Measurements from ENCODE around the gene ECE1.

The ECE1 gene

DNA sequence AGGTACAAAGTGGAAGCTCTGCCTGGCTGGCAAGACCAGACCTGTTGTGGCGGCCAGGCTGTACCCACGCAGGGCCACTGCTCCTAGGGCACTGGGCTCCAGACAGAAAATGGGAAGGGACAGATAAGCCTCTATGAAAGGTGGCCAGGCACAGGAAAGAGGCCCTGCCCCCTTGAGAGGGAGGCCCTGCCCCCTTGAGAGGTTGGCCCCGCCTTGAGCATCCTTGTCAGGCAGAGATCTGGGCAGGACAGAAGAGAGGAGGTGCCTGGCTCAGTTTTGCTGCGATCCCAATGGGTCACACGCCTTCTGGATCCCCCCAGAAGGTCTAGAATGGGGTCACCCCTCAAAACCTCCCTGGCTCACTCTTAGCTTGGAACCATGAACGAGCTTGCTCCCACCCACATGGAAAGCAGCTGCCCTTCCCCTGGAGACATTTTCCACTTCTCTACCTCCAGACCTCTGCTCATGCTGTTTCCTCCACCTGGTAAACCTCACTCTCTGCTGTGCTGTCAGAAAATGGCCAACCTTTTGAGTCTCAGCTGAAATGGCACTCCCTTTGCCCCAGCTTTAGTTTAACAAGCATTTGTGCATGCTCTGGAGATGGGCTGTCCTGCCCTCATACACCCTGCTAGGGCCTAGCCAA lies 17.5 kb upstream of the ECE1 start:
- DNase-seq: no peak

- DNase-seq: no peak
These were observed 16.9 kb upstream of the ECE1 start for GRCh38 chr1:21307210-21307609.

- no peak for DNase-seq
These were observed 15.6 kb upstream of the ECE1 start for GRCh38 chr1:21305900-21306189.

DNA sequence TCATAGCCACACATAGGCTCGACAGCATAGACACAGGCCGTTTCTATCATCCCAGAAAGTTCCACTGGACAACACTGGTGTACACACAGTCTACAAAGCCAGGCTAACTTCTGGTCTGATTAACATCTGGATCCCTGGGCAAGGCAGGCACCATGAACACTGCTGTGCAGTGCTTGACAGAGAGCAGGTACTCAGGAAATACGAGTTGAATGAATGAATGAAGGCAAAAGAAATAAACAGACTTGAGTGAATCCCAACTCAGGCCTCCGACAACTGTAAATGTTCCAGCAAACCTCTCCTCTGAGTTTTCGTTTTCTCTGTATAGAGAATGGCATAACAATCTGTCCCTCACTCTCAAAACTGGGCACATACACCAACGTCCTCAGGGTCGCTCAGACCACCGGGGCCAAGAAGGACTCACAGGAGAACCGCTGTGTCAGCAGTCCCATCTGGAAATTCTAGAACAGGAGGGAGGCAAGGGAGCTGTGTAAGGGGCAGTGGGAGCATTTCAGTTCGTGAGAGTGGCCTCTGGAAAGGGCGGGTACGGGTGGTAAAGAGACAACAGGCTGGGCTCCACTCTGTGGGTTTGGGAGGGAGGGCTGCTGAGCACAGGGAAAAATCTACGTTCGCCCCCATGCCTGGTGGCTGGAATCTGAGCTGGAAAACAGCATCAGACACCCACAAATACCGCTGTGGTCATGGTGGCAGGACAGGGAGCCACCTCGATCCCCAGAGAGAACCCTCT lies 15.1 kb upstream of the ECE1 start:
- no peak for DNase-seq

DNA sequence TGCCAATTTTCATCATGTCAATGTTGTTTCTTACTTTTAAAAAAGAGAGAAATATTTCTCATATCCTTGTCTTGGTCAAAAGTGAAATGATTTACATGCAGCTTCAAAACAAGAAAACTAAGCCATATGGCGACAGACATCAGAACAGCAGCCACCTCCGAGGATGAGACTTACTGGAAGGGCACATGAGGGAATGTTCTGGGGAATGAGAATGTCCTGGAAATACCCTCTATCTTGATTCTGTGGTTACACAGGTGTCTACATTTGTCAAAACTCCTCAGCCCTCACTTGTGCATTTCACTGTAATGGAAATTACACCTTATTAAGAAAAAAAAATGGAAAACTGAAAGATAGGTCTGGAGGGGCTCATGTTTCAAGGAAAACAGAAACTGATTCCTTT lies 14.2 kb upstream of the ECE1 start:
- no peak for DNase-seq

- DNase-seq: no peak
These were observed 12.8 kb upstream of the ECE1 start for GRCh38 chr1:21302747-21303715.

DNA sequence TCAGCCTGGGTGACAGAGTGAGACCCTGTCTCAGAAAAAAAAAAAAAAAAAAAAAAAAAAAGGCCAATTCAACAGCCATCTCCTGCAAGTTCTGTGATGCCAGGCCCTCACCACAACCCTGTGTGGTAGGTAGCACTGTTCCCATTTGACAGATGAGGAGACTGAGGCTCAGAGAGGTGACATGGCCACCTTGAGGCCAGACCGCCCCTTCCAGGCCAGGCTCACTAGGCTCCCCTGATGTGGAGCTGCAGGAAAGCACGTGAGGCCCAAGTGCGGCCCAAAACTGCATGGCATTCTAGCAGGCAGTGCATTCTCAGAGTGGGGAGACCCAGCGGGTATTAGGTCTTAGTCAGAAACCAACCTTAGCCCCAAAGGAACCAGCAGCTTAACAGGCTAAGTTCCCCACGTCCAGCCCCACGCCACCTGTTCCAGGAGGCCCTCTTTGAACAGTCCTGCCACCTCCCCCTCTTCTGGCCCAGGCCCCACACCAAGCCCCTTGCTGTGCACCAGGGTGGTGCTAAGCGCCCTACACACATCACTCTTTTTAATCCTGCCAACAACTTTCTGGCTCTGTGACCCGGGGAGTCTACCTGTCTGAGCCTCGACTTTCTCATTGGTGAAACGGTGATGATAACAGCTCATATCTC lies 11.7 kb upstream of the ECE1 start:
- DNase-seq: no peak

- DNase-seq: no peak
These were observed 10.5 kb upstream of the ECE1 start for GRCh38 chr1:21300774-21301173.

- no peak for DNase-seq
These were observed 9.6 kb upstream of the ECE1 start for GRCh38 chr1:21299780-21300395.

DNA sequence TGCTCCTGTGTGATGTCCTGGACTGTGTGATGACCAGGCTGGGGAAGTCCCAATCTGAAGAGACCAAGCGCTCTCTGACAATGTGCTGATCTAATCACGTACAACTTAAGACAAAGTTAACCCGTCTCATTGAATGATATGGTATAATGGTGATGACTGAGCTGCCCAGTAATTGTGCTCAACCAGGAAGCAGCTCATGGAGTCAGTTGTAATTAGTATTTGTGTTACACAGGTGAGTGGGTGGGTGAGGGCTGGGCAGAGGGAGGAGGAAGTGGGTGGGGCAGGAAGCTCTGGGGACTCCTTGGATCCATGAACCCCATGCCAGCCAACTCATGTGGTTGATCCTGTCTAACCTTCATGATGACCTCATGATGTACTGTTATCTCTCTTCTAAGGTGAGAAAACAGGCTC lies 8.7 kb upstream of the ECE1 start:
- no peak for DNase-seq

DNA sequence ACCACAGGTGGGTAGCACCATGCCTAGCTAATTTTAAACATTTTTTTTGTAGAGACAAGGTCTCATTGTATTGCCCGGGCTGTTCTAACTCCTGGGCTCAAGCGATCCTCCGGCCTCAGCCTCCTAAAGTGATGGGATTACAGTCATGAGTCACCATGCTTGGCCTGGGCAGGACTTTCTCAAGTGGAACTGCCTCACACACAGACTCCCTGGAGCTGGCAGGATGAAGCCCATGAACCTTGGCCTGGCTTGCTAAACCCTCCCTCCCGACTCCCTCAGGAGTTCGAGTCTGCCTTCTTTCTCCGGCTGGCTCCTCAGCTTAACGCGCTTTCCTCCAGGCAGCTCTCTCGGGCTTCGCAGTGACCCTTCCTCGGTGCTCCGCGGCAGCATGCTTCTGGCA lies 7.7 kb upstream of the ECE1 start:
- no peak for DNase-seq

- no peak for DNase-seq
These were observed 6.5 kb upstream of the ECE1 start for GRCh38 chr1:21296509-21297354.

- DNase-seq: no peak
These were observed 5.3 kb upstream of the ECE1 start for GRCh38 chr1:21295545-21295944.

- no peak for DNase-seq
These were observed 4.7 kb upstream of the ECE1 start for GRCh38 chr1:21295002-21295401.

DNA sequence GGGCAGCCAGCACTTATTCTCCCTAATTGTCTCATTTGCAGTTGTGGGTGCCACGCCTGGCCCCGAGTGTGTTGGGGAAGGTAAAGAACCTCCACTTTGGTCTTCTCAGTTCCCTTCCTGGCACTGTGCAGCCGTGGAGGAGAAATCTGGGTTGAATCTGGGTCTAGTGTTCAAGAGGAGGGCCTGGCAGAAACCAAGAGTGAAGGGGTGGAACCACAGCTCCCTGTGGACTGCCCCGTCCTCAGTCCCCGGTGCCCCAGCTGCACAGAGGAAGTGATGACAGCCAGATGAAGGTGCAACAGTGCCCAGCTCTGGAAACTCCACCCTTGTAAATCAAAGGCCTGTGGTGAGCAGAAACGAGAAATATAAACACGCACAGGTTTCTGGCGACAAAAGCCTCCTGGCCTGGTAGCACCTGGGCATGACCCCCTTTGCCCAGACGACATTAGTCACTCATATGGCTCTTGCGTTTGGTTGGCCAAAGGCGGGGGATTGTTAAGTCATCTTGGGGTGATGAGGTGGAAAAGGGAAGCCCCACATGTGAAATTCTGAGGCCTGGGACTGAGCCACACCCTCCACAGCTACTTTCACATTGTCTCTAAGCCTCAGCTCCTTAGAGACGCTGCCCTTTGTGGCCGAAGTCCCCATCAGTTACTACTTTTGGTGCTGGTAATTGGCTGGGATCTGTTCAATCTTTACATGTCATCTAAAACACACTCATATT lies 4.2 kb upstream of the ECE1 start:
- DNase-seq: peak; percentile 66

DNA sequence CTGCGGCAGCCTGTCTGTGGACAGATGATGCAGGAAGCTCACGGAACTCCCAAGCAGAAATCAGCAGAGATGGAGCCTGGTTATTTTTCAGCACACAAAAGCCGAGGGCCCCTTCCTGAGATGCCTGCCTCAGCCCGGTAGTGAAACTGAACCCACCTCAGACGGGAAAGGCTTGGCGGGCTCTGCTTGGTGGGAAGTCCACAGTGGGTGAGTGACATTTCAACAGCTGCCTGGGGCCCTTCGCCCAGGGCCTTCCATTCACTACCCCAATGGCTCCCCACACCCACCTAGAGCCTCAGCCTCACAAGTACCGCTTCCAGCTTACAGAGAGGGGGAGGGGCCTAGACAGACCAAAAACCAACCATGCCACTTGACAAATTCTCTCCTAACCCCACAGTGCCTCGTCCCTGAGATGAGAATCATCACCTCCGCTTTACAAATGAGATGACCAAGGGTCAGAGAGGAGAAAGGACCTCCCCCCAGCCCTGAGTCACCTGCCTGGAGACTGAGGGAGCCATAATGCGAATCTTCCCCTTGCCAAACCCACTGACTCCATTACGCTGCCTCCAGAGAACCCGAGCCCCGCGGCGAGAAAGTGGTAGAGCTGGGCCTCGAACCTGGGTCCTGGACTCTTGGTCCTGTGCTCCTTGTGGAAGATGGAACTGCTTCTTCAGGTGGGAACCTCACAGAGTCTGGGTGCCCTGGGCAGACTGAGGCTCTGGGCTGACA lies 3.4 kb upstream of the ECE1 start:
- DNase-seq: peak; percentile 46

DNA sequence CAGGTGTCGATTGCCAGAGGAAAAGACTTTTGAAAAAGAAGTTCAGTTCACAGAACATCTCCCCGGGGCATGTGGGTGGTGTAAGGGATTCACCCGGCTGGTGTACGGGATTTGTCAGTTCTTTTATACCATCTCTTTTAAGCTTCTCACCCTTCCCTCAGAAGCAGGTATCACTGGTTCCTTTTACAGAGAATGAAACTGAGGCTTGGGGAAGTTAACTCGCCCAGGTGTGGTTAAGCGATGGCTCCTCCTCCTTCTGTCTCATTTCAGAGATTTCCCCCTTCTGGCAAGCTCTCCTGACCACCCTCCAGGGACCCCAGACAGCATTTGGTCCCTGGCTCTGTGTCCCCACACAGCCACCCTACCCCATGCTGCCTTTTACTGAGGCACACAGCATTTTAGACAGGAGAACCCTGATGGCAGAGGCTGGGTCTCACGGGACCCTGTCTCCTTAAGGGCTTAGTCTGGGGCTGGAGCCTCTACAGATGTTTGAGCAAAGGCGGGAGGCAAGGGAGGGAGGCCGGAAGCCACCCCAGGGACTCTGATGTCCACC lies 2.8 kb upstream of the ECE1 start:
- no peak for DNase-seq

- no peak for DNase-seq
These were observed 2.3 kb upstream of the ECE1 start for GRCh38 chr1:21292503-21292983.

DNA sequence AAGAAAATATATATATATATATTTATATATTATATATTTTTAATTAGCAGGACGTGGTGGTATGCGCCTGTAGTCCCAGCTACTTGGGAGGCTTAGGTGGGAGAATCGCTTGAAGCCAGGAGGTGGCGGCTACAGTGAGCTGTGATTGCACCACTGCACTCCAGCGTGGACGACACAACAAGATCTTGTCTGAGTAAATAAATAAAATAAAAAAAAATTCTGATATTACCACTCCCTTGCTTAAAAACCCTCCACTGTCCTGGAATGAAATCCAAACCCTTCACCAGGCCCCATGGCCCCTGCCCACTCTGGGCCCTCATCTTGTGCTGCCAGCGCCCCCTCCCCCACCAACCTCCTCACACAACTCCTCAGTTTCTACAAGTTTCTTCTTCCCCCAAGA lies 1.7 kb upstream of the ECE1 start:
- DNase-seq: no peak

GRCh38 chr1:21291184-21291583 lies 921 bp upstream of the ECE1 start:
- DNase-seq: no peak

Data from activated T-cell treated with anti-CD3 and anti-CD28 coated beads for 4 hours (primary cell).